ENCODE data around the gene JARID2.
"Not testable (repeated sequence)": the region's sequence is repeated elsewhere in the genome, so short reads cannot be mapped to it uniquely, and the experiment has no call there.

JARID2 gene

GRCh38 chr6:15265787-15266186 is 19.9 kb downstream of the JARID2 start:
- no peak for DNase-seq

- no peak for DNase-seq
These were observed 20.6 kb downstream of the JARID2 start for GRCh38 chr6:15266423-15266996.

DNA sequence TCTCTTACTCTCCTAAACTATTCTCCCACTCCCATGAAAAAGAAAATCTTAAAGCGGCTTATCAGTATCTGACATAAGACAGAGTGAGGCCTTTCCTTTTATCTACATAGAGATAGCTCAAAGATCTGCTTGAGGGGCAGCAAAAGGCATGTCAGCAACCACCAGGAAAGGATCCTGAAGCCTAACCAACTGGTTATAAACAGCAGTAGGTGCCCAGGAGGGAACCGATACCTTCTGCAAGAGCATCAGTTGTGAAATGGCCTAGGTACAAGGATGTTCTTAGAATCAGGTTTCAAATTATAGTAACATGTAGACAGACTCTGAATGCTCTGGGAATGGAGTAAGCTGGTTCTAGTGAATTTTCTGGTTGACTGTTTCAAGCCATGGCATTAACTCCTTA is 21.4 kb downstream of the JARID2 start:
- DNase-seq, result no peak

DNA sequence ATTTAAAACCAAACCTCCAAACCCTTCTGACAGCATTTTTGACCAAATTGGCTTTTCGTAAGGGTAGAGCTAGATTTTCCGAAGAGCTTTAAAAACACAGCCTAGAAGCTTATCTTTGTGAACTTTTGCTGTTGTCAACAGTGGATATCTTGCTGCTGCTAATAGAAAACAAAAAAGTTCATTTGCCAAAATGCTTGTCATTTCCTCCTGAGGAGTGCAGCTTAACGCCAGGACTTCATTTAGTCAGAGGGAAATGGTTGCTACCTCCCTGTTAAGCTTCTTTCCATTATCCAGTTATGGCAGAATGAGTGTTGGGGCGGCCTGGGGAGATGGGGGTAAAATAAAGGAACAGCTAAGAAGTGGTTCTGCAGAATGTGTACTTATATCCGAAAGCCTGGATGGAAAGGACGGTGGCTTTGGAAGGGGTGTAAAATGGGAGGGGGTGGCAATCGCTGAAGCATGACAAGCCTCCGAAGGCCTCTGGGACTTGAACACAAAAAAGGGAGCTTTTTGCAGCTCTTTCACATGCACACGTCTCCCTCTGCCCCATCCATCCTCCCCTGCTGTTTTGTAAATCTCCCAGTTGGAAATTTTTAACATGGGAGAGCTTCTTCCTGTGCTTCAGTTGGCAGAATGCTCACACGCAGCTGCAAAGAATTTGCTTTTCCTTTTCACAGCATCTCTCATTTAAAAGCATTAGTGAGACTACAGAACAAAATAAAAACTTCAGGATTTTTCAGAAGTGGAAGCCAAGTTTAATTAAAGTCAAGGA is 22.5 kb downstream of the JARID2 start:
- no peak for DNase-seq

GRCh38 chr6:15269011-15269410 is 23.1 kb downstream of the JARID2 start:
- no peak for DNase-seq

- DNase-seq, result no peak
These were observed 23.8 kb downstream of the JARID2 start for GRCh38 chr6:15269619-15270018.

GRCh38 chr6:15270402-15270801 is 24.5 kb downstream of the JARID2 start:
- no peak for DNase-seq

DNA sequence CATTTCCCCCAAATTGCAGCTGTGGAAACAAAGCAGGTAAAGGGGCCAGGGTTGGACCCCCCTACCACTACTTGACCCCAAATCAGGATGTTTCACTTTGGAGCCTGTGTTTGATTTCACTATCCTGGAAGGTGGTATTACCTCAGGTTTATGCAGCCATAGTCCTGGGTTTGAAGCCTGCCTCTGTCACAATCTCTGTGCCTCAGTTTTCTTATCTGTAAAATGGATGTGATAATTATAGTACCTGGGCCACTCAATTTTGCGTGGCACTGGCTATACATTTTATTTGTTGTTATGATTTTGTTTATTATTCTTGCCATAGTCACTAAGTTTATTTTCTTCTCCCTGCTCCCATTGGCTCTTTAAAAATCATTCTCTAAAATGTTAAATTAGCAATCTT is 26.7 kb downstream of the JARID2 start:
- no peak for DNase-seq

GRCh38 chr6:15274692-15275387 is 29.0 kb downstream of the JARID2 start:
- no peak for DNase-seq

DNA sequence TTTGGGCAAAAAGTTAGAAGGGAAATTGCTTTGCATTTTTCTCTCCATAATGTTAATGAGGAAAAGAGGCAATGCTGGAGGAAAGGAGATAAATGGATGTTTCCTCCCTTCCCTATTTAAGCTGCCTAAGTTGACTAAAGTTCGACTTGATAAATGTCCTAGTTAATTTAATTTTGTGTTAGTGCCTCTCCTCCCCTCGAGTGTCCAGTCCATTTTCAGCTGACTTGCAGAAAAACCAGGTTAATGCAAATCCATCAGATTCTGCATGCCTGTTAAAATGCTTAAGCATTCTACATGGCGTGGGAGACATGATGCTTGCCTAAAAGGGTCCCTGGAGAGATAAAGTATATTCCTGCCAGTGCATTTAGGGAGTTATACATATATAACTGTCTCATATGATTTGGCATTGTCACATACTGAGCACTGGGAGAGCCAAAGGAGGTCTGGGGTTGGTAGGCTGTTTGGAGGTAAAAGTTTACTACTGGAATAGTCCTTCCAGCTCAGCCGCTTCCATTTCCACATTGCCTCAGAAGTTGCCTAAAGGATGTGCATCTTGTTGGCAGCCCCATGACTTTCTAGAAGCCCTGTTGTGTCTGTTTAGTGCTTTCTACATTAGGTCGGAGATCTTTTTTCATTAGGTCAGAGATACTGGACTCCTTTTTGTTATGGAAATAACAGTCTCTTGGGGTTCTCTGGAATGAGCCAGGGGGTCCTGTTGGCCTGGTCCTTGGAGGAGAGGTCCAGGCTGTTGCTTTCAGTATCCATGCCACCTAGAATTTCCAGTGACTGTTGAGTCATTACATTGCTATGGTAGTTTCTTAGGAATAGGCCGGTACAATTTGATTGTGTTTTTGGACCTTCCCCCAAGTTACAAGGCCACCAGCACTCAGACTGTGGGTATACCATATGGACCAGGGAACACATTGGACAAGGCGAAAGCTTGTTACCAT is 30.4 kb downstream of the JARID2 start:
- no peak for DNase-seq

- DNase-seq, result no peak
These were observed 33.3 kb downstream of the JARID2 start for GRCh38 chr6:15279047-15279661.

DNA sequence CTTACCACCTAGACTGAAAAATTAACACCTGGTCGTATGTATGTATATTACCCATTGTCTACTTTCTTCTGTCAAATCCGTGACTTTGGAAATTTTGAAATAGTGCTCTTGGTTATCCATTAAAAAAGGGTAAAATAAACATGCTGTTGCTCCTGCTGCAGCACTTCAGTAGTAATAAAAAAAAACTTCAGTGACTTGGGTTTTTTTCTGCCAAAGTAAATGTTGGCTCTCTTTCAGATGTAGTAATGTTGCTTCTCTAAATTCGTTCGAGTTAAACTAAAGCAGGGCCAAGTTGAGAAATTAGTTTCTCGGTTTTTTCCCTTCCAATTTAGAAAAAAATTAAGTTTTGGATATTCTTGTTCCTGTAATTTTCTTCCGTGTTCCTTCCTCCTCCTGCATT is 34.2 kb downstream of the JARID2 start:
- DNase-seq, result no peak

- no peak for DNase-seq
These were observed 35.1 kb downstream of the JARID2 start for GRCh38 chr6:15280961-15281360.

- no peak for DNase-seq
These were observed 36.5 kb downstream of the JARID2 start for GRCh38 chr6:15282334-15282733.

GRCh38 chr6:15283986-15284361 is 38.1 kb downstream of the JARID2 start:
- no peak for DNase-seq

DNA sequence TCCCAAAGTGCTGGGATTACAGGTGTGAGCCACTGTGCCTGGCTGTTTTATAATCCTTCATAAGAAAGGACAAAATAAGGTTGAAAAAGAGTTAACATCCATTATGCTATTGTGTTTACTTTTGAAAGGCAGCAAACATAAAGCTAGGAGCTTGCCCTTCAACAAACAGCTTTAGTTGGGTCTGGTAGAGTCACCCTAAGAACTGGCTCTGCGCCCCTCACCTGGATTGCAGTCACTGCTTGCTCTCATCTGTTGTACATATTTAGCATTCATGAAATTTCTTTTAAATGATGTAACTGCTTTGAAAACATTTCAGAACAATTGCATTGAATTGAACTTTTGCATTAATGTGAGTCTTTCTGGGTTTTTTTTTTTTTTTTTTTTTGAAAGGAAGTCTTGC is 38.9 kb downstream of the JARID2 start:
- DNase-seq, result no peak

GRCh38 chr6:15285682-15286294 is 39.9 kb downstream of the JARID2 start:
- no peak for DNase-seq

DNA sequence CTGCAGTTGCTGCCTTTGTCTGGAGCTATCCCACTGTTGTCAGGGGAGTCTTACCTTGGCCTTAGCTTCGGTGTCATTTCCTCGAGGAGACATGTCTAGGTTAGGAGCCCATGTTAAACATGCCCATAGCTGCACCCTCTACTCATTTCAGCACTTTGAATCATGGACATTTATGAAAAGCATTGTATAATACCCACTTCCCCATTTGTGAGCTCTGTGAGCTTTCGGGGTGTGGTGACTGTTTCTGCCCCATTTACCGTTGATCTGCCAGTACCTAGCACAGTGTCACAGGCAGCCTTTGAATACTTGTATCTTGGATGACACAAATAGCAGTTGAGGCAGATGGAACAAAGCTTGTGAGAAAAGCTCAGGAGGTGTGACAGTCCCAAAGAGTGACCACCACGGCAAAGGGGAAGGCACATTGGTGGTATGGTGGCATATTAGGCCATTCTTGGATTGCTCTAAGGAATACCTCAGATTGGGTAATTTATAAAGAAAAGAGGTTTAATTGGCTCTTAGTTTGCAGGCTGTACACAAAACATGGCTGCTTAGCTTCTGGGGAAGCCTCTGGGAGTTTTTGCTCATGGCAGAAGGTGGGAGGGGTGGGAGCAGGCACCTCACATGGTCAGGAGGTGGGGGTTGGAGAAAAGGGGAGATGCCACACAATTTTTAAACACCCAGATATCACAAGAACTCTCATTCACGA is 42.0 kb downstream of the JARID2 start:
- no peak for DNase-seq

- DNase-seq, result no peak
These were observed 43.0 kb downstream of the JARID2 start for GRCh38 chr6:15288856-15289255.

GRCh38 chr6:15289456-15289855 is 43.6 kb downstream of the JARID2 start:
- DNase-seq, result not testable (repeated sequence)

- no peak for DNase-seq
These were observed 44.3 kb downstream of the JARID2 start for GRCh38 chr6:15290067-15290680.
